ENCODE data around the gene IL31. TPM values are rescaled to one million over a fixed set of nuclear protein-coding genes. Genes with fewer than 3 reads are reported as not detected.

Gene IL31
- not detected in 2 replicates for total RNA-seq

DNA sequence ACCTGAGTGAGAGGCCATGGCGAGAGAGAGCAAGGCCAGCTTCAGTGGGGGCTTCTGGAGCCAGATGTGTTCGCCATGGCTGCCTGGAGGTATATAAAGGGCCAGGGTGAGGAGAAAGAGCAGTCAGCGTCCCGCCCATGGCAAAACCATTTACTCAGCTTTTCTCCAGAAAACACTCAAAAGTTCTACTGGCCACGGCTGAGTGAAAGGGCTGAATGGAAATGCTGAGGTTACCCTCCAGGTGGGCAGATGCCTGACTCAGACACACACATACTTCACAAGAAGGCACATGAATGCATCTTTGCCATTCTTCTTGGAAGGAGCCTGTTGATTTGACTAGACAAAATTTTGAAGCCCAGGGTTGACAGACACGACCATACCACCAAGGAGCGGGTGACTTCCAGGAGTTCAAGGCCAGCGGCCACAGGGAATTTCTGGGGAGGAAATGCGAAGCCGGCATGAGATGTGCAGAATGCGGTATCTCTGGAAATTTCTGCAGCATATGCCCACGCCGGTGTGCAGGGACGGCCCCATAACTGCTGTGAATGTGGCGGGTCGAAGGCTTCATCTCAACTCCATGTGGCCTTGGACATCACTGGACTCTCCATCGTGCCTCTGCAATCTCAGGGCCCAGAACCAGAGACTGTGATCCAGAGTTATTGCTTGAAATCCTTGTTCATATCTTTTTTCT, at the start of gene IL31:
TSS of gene IL31 (minus strand) at position 67 of the 691 bp plus-strand sequence. CDS start at position 18, 49 bp downstream.

DNA sequence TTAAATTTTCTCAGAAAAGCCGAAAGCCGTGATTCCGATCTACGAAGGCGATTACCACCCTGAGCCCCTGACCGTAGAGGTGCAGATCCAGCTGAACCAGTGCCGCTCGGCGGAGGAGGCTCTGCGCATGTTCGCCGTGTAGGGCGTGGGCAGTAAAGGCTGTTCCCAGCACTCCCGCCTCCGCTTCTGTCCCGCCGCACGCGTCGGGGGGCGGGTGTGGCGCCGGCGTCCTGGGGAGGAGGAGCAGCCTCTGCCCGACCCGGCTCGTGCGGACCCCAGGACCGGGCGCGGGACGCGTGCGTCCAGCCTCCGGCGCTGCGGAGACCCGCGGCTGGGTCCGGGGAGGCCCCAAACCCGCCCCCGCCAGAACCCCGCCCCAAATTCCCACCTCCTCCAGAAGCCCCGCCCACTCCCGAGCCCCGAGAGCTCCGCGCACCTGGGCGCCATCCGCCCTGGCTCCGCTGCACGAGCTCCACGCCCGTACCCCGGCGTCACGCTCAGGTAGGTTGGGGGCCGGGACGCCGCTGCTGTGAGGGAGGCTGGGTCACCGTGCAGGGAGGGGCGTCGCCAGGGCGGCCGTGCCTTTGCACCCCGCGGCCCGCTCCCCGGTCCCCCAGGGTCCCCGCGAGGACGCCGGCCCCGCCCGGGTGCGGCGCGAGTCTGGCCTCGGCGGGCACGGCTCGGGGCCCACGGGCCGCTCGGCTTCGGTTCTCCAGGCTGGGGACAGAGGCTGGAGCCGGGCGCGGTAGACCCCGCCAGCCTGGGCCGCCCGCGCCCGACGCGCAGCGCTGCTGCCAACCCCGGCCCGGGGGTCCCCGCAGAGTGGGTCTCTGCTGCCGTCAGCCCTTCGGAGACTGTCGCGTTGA, 29.5 kb upstream of the IL31 start, which contains the start of gene B3GNT4:
TSS of gene B3GNT4 (plus strand) at position 409 of the 866 bp plus-strand sequence. CDS start 910 bp downstream, outside the sequence.

DNA sequence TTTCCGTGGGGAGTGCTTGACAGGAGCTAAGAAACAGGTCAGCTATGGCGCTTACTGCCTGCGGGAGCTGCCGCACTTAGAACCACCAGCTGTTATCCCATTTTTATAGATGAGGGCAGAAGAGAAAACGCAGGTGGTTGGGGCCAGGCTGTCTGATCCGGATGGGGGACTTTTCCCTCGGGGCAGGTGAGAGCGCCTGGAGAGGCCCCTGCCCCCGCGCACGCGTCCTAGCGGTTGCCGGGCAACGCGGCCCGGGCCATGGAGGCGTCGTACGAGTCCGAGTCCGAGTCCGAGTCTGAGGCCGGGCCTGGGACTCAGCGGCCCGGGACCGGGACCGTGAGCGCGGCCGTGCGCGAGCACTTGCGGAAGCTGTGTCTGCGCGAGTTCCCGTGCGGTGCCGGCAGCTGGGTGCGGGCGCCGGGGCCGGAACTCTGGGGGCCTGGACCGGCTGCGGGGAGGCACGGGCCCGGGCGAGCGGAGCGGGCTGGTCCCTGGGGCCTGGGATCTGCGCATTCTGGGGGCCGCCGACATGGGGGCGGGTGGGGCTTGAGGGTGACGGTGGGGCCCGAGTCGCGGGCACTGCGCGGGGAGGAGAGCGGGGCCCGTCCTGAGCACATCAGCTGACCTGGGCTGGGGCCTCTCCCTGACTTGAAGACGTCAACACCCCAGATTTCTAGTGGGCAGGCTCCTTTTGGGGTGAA, 9.0 kb upstream of the IL31 start, which contains the start of gene LRRC43:
TSS of gene LRRC43 (plus strand) at position 237 of the 701 bp plus-strand sequence. CDS start at position 259, 22 bp downstream.

Small RNAs within 50 kb of the gene (small RNA-seq; reads per million reads assigned to genes)
- 0.19 reads per million for gene DIABLO

Other genes with a start within 250 kb of the IL31 start
- gene BCL7A, start 152.3 kb downstream of the IL31 start, total RNA-seq: 1.8 and 5.7 TPM in 2 replicates
- gene MLXIP, start 95.5 kb downstream of the IL31 start, total RNA-seq: 12.1 and 19.5 TPM in 2 replicates
- under 0.01 and 0.59 TPM in 2 replicates for gene LRRC43, start 8.9 kb upstream of the IL31 start, total RNA-seq
- gene B3GNT4, start 29.5 kb upstream of the IL31 start, total RNA-seq: under 0.01 and 0.20 TPM in 2 replicates
- gene DIABLO, start 51.8 kb upstream of the IL31 start, total RNA-seq: 55.3 and 57.3 TPM in 2 replicates
- 15.1 and 26.4 TPM in 2 replicates for gene VPS33A, start 92.3 kb upstream of the IL31 start, total RNA-seq
- 37.8 and 48.5 TPM in 2 replicates for gene CLIP1, start 248.4 kb upstream of the IL31 start, total RNA-seq

Data from subcutaneous preadipocyte (primary cell).